GM18867 (cell line): ENCODE results near the gene SH3GL1.

Source experiments
- ATAC-seq: cut with Tn5 transposase; IDR thresholded peaks from one replicate; pipeline ENCODE4 v1.9.1; 2021; ENCODE audit warnings: mild to moderate bottlenecking, moderate library complexity; ENCODE audit not compliant: unreplicated experiment

Gene SH3GL1

DNA sequence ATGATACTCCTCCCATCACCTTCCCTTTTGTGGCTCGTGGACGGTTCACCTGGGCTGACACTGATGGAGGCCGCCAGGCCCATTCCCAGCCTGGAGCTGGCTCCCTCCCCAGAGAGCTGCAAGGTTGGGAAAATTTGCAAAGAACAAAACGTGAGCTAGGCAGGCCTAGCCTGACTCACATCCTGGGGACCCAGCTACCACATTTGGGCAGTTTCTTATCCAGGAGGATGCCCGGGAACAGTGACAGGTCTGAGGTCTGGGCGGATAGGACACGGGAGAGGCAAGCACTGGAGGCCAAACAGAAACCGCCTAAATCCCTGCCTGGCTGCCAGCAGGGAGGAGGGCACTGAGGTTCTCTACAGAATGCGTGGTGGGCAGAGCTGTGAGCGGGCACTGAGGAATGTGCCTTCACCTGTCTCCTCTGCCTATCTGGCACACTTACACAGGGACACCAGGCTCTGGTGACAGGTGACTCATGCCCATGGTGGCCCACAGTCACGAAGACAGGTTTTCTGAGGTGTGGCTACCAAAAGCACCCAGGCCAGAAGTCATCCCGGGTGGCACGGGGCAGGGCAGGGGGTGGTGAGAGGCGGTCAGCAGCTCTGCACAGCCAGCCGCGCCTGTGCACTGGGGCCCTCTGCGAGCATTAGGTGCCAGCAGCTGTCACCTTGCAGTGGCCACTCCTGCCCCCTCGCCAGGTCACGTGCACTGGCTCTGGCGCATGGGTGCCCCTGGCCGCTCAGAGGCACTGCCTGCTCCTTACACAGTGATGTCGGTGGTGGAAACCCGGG lies 23.2 kb downstream of the SH3GL1 start:
- ATAC-seq: no peak

- no peak for ATAC-seq
Measured at GRCh38 chr19:4376671-4376990, 23.7 kb downstream of the SH3GL1 start.

DNA sequence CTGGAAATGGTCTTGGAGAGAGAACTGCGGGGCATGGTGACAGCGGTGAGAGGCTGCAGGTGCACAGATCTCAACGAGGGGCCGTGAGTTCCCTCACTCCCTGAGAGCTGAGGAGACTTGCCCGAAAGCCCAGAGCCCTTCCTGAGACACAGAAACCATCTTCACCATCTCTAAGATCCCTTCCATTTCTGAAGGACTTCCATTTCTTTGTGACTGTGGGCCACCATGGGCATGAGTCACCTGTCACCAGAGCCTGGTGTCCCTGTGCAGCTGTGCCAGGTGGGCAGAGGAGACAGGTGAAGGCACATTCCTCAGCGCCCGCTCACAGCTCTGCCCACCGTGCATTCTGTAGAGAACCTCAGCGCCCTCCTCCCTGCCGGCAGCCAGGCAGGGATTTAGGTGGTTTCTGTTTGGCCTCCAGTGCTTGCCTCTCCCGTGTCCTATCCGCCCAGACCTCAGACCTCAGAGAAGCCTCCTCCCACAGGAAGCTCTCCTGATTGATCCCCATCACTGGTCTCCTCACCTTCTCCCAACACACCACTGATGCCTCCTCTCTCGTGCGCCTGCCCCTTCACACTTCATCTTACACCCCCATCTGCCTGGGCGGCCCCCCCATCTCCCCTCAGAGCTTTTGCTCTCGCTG lies 24.2 kb downstream of the SH3GL1 start:
- no peak for ATAC-seq

DNA sequence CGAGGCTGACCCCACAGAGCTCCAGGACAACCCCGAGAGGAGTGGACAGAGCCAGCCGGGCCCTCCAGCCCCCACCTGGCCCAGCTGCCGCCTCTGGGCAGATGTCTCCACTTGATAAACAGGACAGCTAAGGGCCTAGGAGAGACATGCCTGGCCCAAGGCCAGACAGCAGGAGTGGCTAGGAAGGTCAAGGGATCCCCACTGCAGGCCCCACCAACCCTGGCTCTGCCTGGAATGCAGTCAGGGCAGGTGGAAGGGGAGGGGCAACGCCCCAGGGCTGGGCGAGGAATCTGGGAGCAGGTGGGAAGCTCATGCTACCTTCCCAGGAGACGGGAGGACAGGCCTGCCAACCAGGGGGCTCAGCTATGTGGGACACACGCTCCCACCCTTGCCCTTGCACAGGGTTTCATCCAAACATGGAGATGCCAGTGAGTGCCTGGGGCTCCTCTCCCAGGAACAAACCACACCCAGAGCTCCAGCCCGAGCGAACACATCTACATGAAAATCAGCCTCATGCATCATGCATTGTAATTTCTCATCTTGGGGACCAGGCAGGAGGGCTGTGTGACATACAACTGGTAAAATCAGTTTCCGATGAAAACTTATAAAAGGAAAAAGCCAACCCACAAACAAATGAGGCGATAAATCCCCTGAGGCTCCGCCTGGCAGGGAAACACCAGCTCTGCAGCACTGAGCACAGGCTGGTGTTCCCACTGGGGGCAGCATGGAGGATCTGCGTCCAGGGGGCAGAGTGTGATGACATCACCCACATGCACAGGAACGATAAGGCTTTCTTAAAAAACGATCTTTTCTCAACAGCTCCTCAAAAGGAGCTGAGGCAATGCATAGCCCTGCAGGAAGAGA lies 25.0 kb downstream of the SH3GL1 start:
- no peak for ATAC-seq

GRCh38 chr19:4374498-4375163 lies 25.7 kb downstream of the SH3GL1 start:
- no peak for ATAC-seq

DNA sequence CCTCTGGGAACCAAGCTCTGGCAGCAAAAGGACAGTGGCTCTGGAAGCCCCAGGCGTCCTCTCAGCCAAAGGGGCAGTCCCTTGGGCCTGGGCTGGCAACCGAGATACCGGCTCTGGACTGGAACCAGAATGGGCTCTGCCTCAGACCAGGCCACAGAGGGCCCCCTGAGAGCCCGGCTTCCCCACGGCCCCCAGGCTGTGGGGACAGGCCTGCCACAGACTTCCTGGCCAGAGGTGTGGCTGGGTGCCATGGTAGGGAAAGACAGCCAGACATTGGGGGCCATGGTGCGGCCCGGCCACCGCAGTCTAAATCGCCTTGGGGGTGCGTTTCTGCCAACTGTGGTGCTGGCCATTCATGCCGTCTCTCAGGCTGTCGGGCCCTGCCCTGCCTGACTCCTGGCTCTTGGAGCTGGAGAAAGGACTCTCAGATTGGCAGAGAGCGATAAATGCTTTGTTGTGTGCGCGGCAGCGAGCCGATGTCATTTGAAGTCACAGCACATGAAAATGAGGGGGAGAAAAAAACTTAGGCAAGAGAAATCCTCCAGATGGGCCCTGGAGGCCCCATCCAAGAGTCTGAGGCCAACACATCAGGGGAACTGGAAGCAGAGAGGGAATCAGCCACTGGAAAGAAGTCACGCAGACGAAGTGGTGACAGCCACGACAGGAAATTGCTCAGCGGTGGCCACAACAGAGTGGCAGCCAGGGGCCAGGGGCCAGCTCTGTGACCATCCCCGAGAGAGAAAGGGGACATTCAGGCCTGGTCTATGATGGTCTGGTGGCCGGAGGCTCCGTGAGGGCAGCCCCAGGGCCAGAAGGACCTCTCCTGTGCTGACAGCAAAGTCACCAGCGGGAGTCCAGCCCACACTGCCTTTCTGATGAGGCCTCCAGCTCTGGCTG lies 26.5 kb downstream of the SH3GL1 start:
- ATAC-seq: no peak

DNA sequence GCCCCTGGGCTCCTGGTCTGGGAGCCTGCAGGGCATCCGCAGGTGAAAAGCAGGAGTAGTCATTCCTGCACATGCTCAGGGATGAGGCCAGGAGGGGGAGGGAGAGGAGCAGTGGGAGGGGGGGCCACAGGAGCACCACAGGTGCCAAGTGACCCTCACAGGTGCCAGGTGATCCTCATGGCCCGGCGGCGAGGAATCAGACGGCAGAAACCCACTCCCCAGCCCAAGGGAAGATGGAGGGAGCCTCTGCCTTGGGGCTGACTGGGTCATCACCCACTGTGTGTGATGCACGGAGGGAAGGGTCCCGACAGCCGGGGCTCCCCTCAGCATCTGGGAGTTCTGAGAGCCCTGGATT lies 27.4 kb downstream of the SH3GL1 start:
- no peak for ATAC-seq

- ATAC-seq: no peak
Measured at GRCh38 chr19:4372165-4373012, 28.0 kb downstream of the SH3GL1 start.

DNA sequence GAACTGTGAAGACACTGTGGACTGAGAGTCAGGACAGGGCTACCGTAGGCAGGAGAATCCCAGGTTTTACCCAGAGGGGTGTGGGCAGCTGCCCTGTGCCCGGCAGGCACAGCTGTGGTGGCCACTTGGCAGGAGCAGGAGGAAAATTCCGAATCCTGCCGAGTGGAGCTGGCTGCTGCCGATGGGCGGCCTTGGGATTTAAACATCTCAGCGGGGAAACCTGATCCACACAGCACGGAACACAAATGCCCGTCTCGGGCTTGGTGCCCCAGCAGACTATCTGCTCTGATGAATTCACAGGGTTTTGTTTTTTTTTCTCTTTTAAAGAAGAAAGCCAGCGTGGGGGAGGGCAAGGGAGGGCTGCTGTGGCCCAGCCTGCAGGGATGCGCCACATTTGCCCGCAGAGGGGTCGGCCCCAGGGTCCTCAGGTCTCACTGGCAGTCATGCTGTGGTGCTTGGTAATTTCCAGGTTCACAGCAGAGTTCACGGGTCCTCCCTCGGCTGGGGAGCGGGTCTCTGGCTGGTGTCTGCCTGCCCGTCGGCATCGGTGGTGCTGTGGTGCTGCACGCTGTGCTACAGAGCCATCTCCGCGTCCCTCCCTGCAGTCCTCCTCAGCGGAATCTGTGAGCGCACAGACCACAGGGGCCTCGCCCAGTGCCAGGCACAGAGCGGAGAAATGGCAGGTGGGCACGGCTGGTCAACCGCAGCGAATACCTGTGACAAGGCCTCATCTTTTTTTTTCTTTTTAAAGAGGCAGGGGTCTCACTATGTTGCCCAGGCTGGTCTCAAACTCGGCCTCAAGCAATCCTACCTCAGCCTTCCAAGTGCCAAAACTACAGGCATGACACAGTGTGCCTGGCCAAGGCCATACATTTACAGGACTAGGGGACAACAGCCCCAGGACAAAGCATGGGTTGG lies 28.8 kb downstream of the SH3GL1 start:
- no peak for ATAC-seq

- ATAC-seq: no peak
Measured at GRCh38 chr19:4370418-4371041, 29.8 kb downstream of the SH3GL1 start.

GRCh38 chr19:4369888-4370260 lies 30.5 kb downstream of the SH3GL1 start:
- ATAC-seq: peak; percentile 42

DNA sequence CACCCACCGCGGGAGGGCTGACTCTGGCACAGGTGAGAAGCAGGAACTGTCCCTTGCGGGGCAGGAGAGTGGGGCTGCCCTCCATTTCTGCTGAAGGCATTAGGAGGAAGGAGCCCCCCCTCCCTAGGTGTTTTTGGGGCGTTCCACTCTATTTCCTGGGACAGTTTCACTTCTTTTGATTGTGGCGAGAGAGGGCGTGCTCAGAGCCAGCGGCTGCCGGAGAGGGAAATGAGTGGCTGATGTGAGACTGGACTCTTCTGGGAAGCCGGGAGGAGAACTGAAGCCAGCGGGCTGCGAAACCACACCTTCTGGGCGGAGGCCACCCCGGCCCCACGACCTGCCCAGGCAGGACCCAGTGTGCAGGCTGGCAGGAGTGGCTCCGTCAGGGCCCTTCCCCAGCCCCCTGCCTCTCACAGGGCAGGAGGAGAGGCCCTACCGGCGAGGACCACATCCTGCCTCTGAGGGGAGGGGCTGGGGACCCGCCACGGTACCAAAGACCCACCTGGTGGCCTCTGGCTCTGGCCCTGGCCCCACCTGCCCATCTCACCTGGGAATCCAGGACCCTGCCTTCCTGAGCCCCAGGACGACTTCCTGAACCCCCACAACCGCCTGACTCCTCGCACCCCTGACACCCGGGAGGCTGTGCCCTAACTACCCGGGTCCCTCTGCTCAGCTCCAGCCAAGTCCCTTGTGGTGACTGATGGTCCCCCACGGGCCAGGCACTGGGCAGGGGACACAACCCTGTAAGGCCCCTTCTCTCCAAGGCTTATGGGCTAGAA lies 31.0 kb downstream of the SH3GL1 start:
- peak; percentile 41 for ATAC-seq

GRCh38 chr19:4368128-4368820 lies 32.1 kb downstream of the SH3GL1 start:
- no peak for ATAC-seq

DNA sequence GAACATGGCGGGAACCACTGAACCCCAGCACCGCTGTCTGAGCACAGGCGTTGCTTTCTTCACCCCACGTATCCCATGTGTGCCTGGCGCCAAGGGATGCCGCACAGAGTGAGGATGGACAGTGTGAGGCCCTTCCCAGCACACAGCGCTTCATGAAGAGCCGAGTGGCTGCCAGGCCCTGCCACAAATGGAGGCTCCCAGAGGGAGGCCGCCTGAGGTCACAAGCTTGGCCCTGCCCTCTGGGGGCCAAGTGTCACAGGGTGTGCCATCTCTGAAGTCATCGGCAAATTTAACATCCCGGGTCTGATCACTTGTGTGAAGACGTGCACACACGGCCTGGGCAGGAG lies 32.6 kb downstream of the SH3GL1 start:
- no peak for ATAC-seq

GRCh38 chr19:4367336-4367723 lies 33.0 kb downstream of the SH3GL1 start:
- ATAC-seq: no peak

DNA sequence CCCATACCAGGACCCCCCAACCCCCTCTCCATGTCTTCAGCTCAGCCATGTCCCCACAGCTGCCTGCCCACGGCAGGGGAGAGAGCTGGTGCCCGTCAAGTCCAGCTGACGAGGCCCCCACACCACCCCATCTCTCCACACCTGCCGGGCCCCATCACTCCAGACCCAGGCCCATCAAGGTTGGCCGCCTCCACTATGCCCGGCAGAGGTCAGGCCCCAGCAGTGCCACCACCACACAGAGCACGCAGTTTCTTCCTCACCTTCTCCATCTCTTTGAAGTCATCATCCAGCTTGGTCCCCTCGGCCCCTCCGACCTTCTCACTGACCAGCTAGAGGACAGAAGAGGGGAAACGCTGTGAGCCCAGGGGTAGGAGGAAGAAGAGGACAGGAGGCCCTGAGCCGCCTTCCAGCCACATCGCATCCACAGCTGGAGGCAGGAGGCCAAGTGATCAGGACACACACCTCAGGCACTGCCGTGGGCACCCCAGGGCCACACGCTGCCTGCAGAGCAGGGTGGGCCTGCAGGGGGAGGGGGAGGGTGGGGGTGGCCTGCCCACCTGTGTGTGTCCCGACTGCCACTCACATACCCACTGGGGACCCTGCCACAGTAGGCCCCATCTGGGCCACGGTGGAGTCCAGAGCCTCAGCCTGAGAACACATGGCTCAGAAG lies 33.5 kb downstream of the SH3GL1 start:
- ATAC-seq: no peak
